Hepatocyte (in vitro differentiated cells): ENCODE data around the gene MECR. TPM values are rescaled to one million over a fixed set of nuclear protein-coding genes. Genes with fewer than 3 reads are reported as not detected.

Experiments used
- DNase-seq: peaks from one replicate; pipeline ENCODE4 v3.0.0-alpha.2; 2016; ENCODE audit warnings: low spot score
- H2AFZ ChIP-seq: fragments of 200-600 bp; sonication (generic); 2 replicates; pipeline ENCODE4 v1.6.0; 2016; ENCODE audit warnings: antibody characterized with exemption, mild to moderate bottlenecking
- H3K27ac ChIP-seq: fragments of 200-600 bp; sonication (generic); 2 replicates; pipeline ENCODE4 v1.5.1; 2016; ENCODE audit warnings: mild to moderate bottlenecking
- H3K27me3 ChIP-seq: fragments of 200-600 bp; sonication (generic); 2 replicates; pipeline ENCODE4 v1.6.1; 2016
- H3K36me3 ChIP-seq: fragments of 200-600 bp; sonication (generic); replicated peaks from 2 replicates; pipeline ENCODE4 v1.5.1; 2016; ENCODE audit warnings: low read depth; ENCODE audit not compliant: insufficient read depth
- H3K4me1 ChIP-seq: fragments of 200-600 bp; sonication (generic); 2 replicates; pipeline ENCODE4 v1.5.1; 2016; ENCODE audit warnings: mild to moderate bottlenecking, moderate library complexity; ENCODE audit not compliant: insufficient read depth
- H3K4me2 ChIP-seq: fragments of 200-600 bp; sonication (generic); 2 replicates; pipeline ENCODE4 v1.6.0; 2016
- H3K4me3 ChIP-seq: fragments of 200-600 bp; sonication (generic); 2 replicates; pipeline ENCODE4 v1.5.1; 2016; ENCODE audit warnings: mild to moderate bottlenecking
- H3K79me2 ChIP-seq: fragments of 200-600 bp; sonication (generic); 2 replicates; pipeline ENCODE4 v1.6.0; 2017; ENCODE audit warnings: mild to moderate bottlenecking
- H3K9me2 ChIP-seq: fragments of 200-600 bp; sonication (generic); replicated peaks from 2 replicates; pipeline ENCODE4 v1.6.0; 2017; ENCODE audit warnings: mild to moderate bottlenecking; ENCODE audit not compliant: insufficient read depth
- H3K9me3 ChIP-seq: fragments of 200-600 bp; sonication (generic); 2 replicates; pipeline ENCODE4 v1.5.1; 2016; ENCODE audit warnings: low read depth, mild to moderate bottlenecking
- H4K20me1 ChIP-seq: fragments of 200-600 bp; sonication (generic); 2 replicates; pipeline ENCODE4 v1.6.0; 2016; ENCODE audit warnings: mild to moderate bottlenecking; ENCODE audit not compliant: insufficient read depth, poor library complexity, severe bottlenecking
- CTCF ChIP-seq: fragments of 200-600 bp; sonication (generic); IDR thresholded peaks from 2 replicates; pipeline ENCODE4 v1.5.1; 2016; ENCODE audit warnings: antibody characterized with exemption, mild to moderate bottlenecking; ENCODE audit not compliant: poor library complexity
- EZH2 ChIP-seq: fragments of 200-600 bp; sonication (generic); IDR thresholded peaks from 2 replicates; pipeline ENCODE4 v1.6.1; 2016; ENCODE audit warnings: antibody characterized with exemption, mild to moderate bottlenecking, borderline replicate concordance
- EZH2phosphoT487 ChIP-seq: fragments of 200-600 bp; sonication (generic); IDR thresholded peaks from one replicate; pipeline ENCODE4 v1.6.1; 2018; ENCODE audit warnings: antibody characterized with exemption, mild to moderate bottlenecking, low read depth, moderate library complexity; ENCODE audit not compliant: unreplicated experiment, severe bottlenecking
- WGBS: methylation state at CpG from one replicate; pipeline ENCODE4 v1.1.6; 2016; ENCODE audit warnings: low lambda C conversion rate; ENCODE audit errors: missing lambda C conversion rate; 5-methylcytosine and 5-hydroxymethylcytosine counted together
- polyA plus RNA-seq: library from polyadenylated mRNA; unstranded; fragments of >200 nt; fragmentation: Nextera tagmentation; extraction: Ambion mirVana; gene quantifications from 2 replicates; pipeline ENCODE4 v1.2.1, GENCODE V29; 2016
- small RNA-seq: library from RNA; depleted of rRNA; stranded (forward); fragments of <200 nt; gene quantifications from one replicate; pipeline ENCODE3, GENCODE V24; 2014
- total RNA-seq: library from RNA; depleted of rRNA; stranded (reverse); fragments of >200 nt; gene quantifications from 2 replicates; pipeline ENCODE4 v1.2.3, GENCODE V29; 2014

Gene MECR
- total and polyA plus RNA-seq, 2 experiments from 2014 or later = 14.2 to 35.2 TPM

GRCh38 chr1:29142714-29143113 lies 88.0 kb downstream of the MECR start:
- no peaks in the 10 kb centered on the region for H3K9me3 ChIP-seq
- H3K27ac ChIP-seq = no peak overlapping the region
- no peak overlapping the region for H3K4me2 ChIP-seq
- no peak for TF ChIP-seq EZH2phosphoT487
- no peak for TF ChIP-seq CTCF
- TF ChIP-seq EZH2 = no peak
- H3K27me3 ChIP-seq = no peaks in the 10 kb centered on the region
- no peak overlapping the region for H2AFZ ChIP-seq
- 100% methylated on average over 2 of the region's 2 CpGs for WGBS
- H3K9me2 ChIP-seq = no peaks in the 10 kb centered on the region
- H3K4me3 ChIP-seq = no peak overlapping the region
- DNase-seq = no peak
- H3K79me2 ChIP-seq = peaks cover 6% of the 10 kb centered on the region
- H3K36me3 ChIP-seq = no peaks in the 10 kb centered on the region
- no peaks in the 10 kb centered on the region for H4K20me1 ChIP-seq
- H3K4me1 ChIP-seq = peaks cover 14% of the 10 kb centered on the region

Small RNA genes within 50 kb of the gene (small RNA-seq; reads per million reads assigned to genes)
- gene RF02271 = not detected

Other genes with a start within 250 kb of the MECR start
- 8.2 and 10.7 TPM in 2 replicates for gene TMEM200B, start 107.0 kb downstream of the MECR start, total RNA-seq
- 8.3 and 11.0 TPM in 2 replicates for gene TMEM200B, start 107.0 kb downstream of the MECR start, polyA plus RNA-seq
- 42.2 and 53.2 TPM in 2 replicates for gene SRSF4, start 49.0 kb downstream of the MECR start, total RNA-seq
- 71.4 and 84.7 TPM in 2 replicates for gene SRSF4, start 49.0 kb downstream of the MECR start, polyA plus RNA-seq
- gene PTPRU, start 5.6 kb upstream of the MECR start, total RNA-seq = 29.6 and 34.3 TPM in 2 replicates
- gene PTPRU, start 5.6 kb upstream of the MECR start, polyA plus RNA-seq = 29.9 and 38.7 TPM in 2 replicates